SK-N-SH (cell line): ENCODE results near the gene ATP6V1B1. TPM values are rescaled to one million over a fixed set of nuclear protein-coding genes. Genes with fewer than 3 reads are reported as not detected.

Experiments used
- CTCF ChIA-PET: fragments of 300-600, 350-600 bp; formaldehyde crosslinking; extraction: SDS; loops from one replicate; lab custom pipeline; 2021; lab: Yijun Ruan, JAX
- POLR2A ChIA-PET: fragments of 350-600 bp; sonication (Branson Sonifier 250); formaldehyde crosslinking; extraction: SDS; loops from one replicate; lab custom pipeline; 2020; ENCODE audit warnings: antibody characterized with exemption, inconsistent platforms; lab: Yijun Ruan, JAX
- DNase-seq: peaks from one replicate; pipeline ENCODE4 v3.0.0; 2012
- H2AFZ ChIP-seq: fragments of 200-600 bp; sonication (generic); 2 replicates; pipeline ENCODE4 v1.8.1; 2016; ENCODE audit warnings: antibody characterized with exemption, mild to moderate bottlenecking, low read depth
- H3F3A ChIP-seq: fragments of 200-600 bp; sonication (generic); replicated peaks from 2 replicates; pipeline ENCODE3; 2016; ENCODE audit warnings: antibody characterized with exemption, mild to moderate bottlenecking; ENCODE audit not compliant: insufficient read depth
- H3K27ac ChIP-seq, 2 experiments: fragments of 200-500 bp in 1 of 2; fragments of 200-600 bp in 1 of 2; sonication (Bioruptor generic) in 1 of 2; sonication (generic), shearing (Covaris generic) in 1 of 2; 2 replicates each; pipeline versions ENCODE4 v1.5.1 to v1.6.1; 2014 to 2016; ENCODE audit warnings: low read depth in 2 of 2, inconsistent platforms in 1 of 2, low read length in 1 of 2, mild to moderate bottlenecking in 1 of 2, mixed read lengths in 1 of 2
- H3K27me3 ChIP-seq: fragments of 200-600 bp; sonication (generic), shearing (Covaris generic); 2 replicates; pipeline ENCODE4 v1.6.1; 2016; ENCODE audit warnings: mixed run types; ENCODE audit not compliant: insufficient read depth
- H3K36me3 ChIP-seq, 2 experiments: fragments of 200-500 bp in 1 of 2; fragments of 200-600 bp in 1 of 2; sonication (Bioruptor generic) in 1 of 2; sonication (generic) in 1 of 2; replicated peaks in 1 of 2; 2 replicates each; pipeline versions ENCODE3 to v1.5.1; 2014 to 2016; ENCODE audit warnings: low read length in 1 of 2, mild to moderate bottlenecking in 1 of 2; ENCODE audit not compliant: insufficient read depth in 2 of 2, control insufficient read depth in 1 of 2
- H3K4me1 ChIP-seq, 2 experiments: fragments of 200-500 bp in 1 of 2; fragments of 200-600 bp in 1 of 2; sonication (Bioruptor generic) in 1 of 2; sonication (generic), shearing (Covaris generic) in 1 of 2; 2 replicates each; pipeline versions ENCODE4 v1.5.1 to v1.6.1; 2014 to 2016; ENCODE audit warnings: low read depth in 1 of 2, low read length in 1 of 2, mixed run types in 1 of 2; ENCODE audit not compliant: insufficient read depth in 2 of 2, control insufficient read depth in 1 of 2
- H3K4me2 ChIP-seq: fragments of 200-600 bp; sonication (generic), shearing (Covaris generic); 2 replicates; pipeline ENCODE4 v1.6.1; 2017; ENCODE audit warnings: mixed run types
- H3K4me3 ChIP-seq, 2 experiments: fragments of 200-500 bp in 1 of 2; fragments of 200-600 bp in 1 of 2; sonication (Bioruptor generic) in 1 of 2; sonication (generic), shearing (Covaris generic) in 1 of 2; 2 replicates each; pipeline versions ENCODE4 v1.5.1 to v1.8.1; 2014 to 2016; ENCODE audit warnings: low read depth in 2 of 2, inconsistent platforms in 1 of 2, low read length in 1 of 2, mild to moderate bottlenecking in 1 of 2, mixed read lengths in 1 of 2, moderate library complexity in 1 of 2
- H3K79me2 ChIP-seq: fragments of 200-600 bp; sonication (generic); 2 replicates; pipeline ENCODE4 v1.8.1; 2017; ENCODE audit warnings: mild to moderate bottlenecking; ENCODE audit not compliant: insufficient read depth
- H3K9ac ChIP-seq: fragments of 200-600 bp; sonication (generic); 2 replicates; pipeline ENCODE4 v1.6.1; 2017; ENCODE audit warnings: mixed run types
- H3K9me2 ChIP-seq: fragments of 200-600 bp; sonication (generic); 2 replicates; pipeline ENCODE4 v1.6.1; 2017; ENCODE audit warnings: mixed run types
- H3K9me3 ChIP-seq: fragments of 200-600 bp; sonication (generic); 2 replicates; pipeline ENCODE4 v1.6.1; 2017; ENCODE audit warnings: mixed run types, mild to moderate bottlenecking, moderate library complexity
- H4K20me1 ChIP-seq: fragments of 200-600 bp; sonication (generic); 2 replicates; pipeline ENCODE4 v1.6.1; 2017; ENCODE audit warnings: mild to moderate bottlenecking, mixed run types; ENCODE audit not compliant: insufficient read depth
- EP300 ChIP-seq, 2 experiments: IDR thresholded peaks; 2 replicates each; pipeline versions ENCODE4 v1.4.0 to v1.6.1; 2012; ENCODE audit warnings: borderline replicate concordance in 1 of 2, low read depth in 1 of 2, low read length in 1 of 2
- GATA2 ChIP-seq: sonication (generic); formaldehyde crosslinking; IDR thresholded peaks from 2 replicates; pipeline ENCODE4 v1.5.0; 2020; ENCODE audit warnings: mild to moderate bottlenecking, missing genetic modification reagents
- JUND ChIP-seq: IDR thresholded peaks from 2 replicates; pipeline ENCODE4 v1.4.0; 2012
- MXI1 ChIP-seq: IDR thresholded peaks from 2 replicates; pipeline ENCODE4 v1.6.1; 2012; ENCODE audit warnings: mild to moderate bottlenecking, low read depth, low read length, improper control_type of control experiment
- NRF1 ChIP-seq: IDR thresholded peaks from 2 replicates; pipeline ENCODE4 v1.6.1; 2012; ENCODE audit warnings: low read depth, mild to moderate bottlenecking, low read length
- POLR2AphosphoS5 ChIP-seq: IDR thresholded peaks from 2 replicates; pipeline ENCODE4 v1.6.1; 2012; ENCODE audit warnings: low read depth, low read length
- RXRA ChIP-seq: IDR thresholded peaks from 2 replicates; pipeline ENCODE4 v1.4.0; 2012; ENCODE audit warnings: low read depth, mild to moderate bottlenecking, borderline replicate concordance
- TCF12 ChIP-seq: IDR thresholded peaks from 2 replicates; pipeline ENCODE4 v1.4.0; 2012
- WGBS: methylation state at CpG from one replicate; pipeline ENCODE4 v1.1.6; 2017; ENCODE audit warnings: low lambda C conversion rate; 5-methylcytosine and 5-hydroxymethylcytosine counted together
- polyA plus RNA-seq, 3 experiments: library from polyadenylated mRNA; depleted of rRNA; stranded (reverse); fragments of >200 nt; gene quantifications; 2 replicates each; pipeline ENCODE4 v1.2.3, GENCODE V29; 2012
- TF ChIP-seq, protein P1 (sequence below): fragments of 200-600 bp; sonication (generic); IDR thresholded peaks from 2 replicates; pipeline ENCODE4 v1.6.1; 2017; ENCODE audit warnings: antibody characterized with exemption, mild to moderate bottlenecking, moderate library complexity
- TF ChIP-seq, protein P2 (sequence below): fragments of 150-350 bp; IDR thresholded peaks from 2 replicates; pipeline ENCODE4 v1.6.1; 2017; ENCODE audit warnings: antibody characterized with exemption, low read length, low read depth, borderline replicate concordance
- TF ChIP-seq, protein P3 (sequence below): IDR thresholded peaks from 2 replicates; pipeline ENCODE4 v1.4.0; 2012; ENCODE audit warnings: low read depth, borderline replicate concordance
- TF ChIP-seq, protein P4 (sequence below): IDR thresholded peaks from 2 replicates; pipeline ENCODE4 v1.6.1; 2012; ENCODE audit warnings: mild to moderate bottlenecking, low read depth, low read length, moderate library complexity

ATP6V1B1 gene
- polyA plus RNA-seq, 1 of the 3 experiments (the other 2 are of a cell fraction): 4.9 TPM

DNA sequence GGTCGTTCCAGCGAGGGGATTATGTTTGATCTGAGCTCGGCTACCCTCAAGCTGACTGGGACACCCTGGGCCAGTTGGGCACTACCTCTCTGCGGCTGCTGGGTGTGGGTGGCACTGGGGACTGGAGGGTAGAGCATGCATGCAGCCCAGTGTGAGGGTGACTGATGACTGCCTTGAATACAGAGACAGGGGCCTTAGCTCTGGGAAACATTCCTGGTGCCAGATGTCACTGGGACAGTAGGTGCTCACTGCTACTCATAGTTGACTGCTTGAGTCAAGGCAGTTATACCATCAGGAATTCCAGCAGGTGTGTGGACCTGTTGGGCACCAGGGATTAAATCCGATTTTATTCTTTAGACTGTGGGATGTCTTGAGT is 33.6 kb upstream of the ATP6V1B1 start:
- H3F3A ChIP-seq: peaks cover 3% of the 10 kb centered on the region

DNA sequence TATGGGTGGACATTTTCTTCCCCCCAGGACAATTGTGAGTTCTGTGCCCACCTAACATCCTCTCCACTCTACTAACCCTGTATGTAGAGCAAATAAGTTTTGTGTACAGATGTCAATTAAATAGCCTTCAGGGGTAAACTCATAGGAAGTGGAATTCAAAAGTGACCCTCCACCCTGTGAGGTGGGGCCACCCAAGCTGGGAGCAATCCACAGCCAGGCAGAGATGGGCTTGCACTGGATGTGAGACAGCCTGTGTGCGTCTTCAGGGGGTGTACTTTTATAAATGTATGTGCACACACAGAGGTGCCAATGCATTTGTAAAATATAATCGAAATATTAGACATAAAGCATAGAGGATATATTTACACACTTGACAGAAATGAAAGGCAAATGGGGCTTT is 33.1 kb upstream of the ATP6V1B1 start:
- DNase-seq: no peak
- H3K9me3 ChIP-seq: no peaks in the 10 kb centered on the region
- no peaks in the 10 kb centered on the region; the same call in 1 of the 2 replicates for H4K20me1 ChIP-seq
- TF ChIP-seq, protein P1, sequence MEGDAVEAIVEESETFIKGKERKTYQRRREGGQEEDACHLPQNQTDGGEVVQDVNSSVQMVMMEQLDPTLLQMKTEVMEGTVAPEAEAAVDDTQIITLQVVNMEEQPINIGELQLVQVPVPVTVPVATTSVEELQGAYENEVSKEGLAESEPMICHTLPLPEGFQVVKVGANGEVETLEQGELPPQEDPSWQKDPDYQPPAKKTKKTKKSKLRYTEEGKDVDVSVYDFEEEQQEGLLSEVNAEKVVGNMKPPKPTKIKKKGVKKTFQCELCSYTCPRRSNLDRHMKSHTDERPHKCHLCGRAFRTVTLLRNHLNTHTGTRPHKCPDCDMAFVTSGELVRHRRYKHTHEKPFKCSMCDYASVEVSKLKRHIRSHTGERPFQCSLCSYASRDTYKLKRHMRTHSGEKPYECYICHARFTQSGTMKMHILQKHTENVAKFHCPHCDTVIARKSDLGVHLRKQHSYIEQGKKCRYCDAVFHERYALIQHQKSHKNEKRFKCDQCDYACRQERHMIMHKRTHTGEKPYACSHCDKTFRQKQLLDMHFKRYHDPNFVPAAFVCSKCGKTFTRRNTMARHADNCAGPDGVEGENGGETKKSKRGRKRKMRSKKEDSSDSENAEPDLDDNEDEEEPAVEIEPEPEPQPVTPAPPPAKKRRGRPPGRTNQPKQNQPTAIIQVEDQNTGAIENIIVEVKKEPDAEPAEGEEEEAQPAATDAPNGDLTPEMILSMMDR: no peak
- TF ChIP-seq RXRA: no peak
- no peak for TF ChIP-seq POLR2AphosphoS5
- TF ChIP-seq, protein P2, sequence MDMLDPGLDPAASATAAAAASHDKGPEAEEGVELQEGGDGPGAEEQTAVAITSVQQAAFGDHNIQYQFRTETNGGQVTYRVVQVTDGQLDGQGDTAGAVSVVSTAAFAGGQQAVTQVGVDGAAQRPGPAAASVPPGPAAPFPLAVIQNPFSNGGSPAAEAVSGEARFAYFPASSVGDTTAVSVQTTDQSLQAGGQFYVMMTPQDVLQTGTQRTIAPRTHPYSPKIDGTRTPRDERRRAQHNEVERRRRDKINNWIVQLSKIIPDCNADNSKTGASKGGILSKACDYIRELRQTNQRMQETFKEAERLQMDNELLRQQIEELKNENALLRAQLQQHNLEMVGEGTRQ: no peak
- TF ChIP-seq NRF1: no peak
- TF ChIP-seq GATA2: no peak
- TF ChIP-seq TCF12: no peak
- no peak for TF ChIP-seq JUND
- TF ChIP-seq EP300 (IDR thresholded peaks at IDR 0.05; ENCODE audit: borderline replicate concordance in 1 of 2, low read depth in 1 of 2, low read length in 1 of 2): no peak
- TF ChIP-seq, protein P3, sequence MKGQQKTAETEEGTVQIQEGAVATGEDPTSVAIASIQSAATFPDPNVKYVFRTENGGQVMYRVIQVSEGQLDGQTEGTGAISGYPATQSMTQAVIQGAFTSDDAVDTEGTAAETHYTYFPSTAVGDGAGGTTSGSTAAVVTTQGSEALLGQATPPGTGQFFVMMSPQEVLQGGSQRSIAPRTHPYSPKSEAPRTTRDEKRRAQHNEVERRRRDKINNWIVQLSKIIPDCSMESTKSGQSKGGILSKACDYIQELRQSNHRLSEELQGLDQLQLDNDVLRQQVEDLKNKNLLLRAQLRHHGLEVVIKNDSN: no peak
- no peak for TF ChIP-seq MXI1
- ChIA-PET CTCF (interaction anchor here (0.7 to 0.8 kb wide), 2 partner anchors 15 to 22 kb away, joined by 3 read pairs; no protein-coding TSS in a partner anchor), POLR2A (no interaction called here)
- H2AFZ ChIP-seq: no peak overlapping the region
- peaks cover 0 to 12% of the 10 kb centered on the region in 2 experiments for H3K36me3 ChIP-seq
- peaks cover 0 to 16% of the 10 kb centered on the region in 2 experiments; a peak in 2 of 4 replicates for H3K4me1 ChIP-seq
- H3K27me3 ChIP-seq: no peaks in the 10 kb centered on the region
- peak overlapping the region; percentile 100 for H3K4me2 ChIP-seq
- H3K79me2 ChIP-seq: peaks cover 16% of the 10 kb centered on the region
- 0 out of 2 replicates have a peak overlapping the region, but pooled peaks have one; percentile 87 for H3K9ac ChIP-seq
- H3K27ac ChIP-seq: peak overlapping the region in 1 of 2 experiments; percentile 65; a peak in 2 of 4 replicates
- peaks cover 3% of the 10 kb centered on the region for H3F3A ChIP-seq
- H3K9me2 ChIP-seq: no peaks in the 10 kb centered on the region
- 87% methylated on average over 2 of the region's 2 CpGs for whole genome bisulfite sequencing
- peak overlapping the region in 1 of 2 experiments; percentile 84; a peak in 1 of 4 replicates for H3K4me3 ChIP-seq

More for the DNA sequence above, 33.6 kb upstream of the ATP6V1B1 start:
- H3K79me2 ChIP-seq: peaks cover 16% of the 10 kb centered on the region
- ChIA-PET CTCF (interaction anchor here (0.7 to 1.2 kb wide), 4 partner anchors 10 to 29 kb away, joined by 3 to 5 read pairs (median 4); no protein-coding TSS in a partner anchor), POLR2A (interaction anchor here (0.5 to 1.0 kb wide), 3 partner anchors 19 to 1633 kb away, joined by 3 to 4 read pairs (median 4); no protein-coding TSS in a partner anchor)
- H4K20me1 ChIP-seq: no peaks in the 10 kb centered on the region; the same call in 1 of the 2 replicates
- WGBS: 28% methylated on average over 5 of the region's 5 CpGs
- DNase-seq: peak; percentile 64
- peak overlapping the region; percentile 100 for H3K4me2 ChIP-seq
- peaks cover 0 to 12% of the 10 kb centered on the region in 2 experiments for H3K36me3 ChIP-seq
- H2AFZ ChIP-seq: peak overlapping the region; percentile 99
- peak overlapping the region; percentile 87 for H3K9ac ChIP-seq
- H3K4me1 ChIP-seq: peaks cover 0 to 16% of the 10 kb centered on the region in 2 experiments; a peak in 2 of 4 replicates
- H3K27ac ChIP-seq: peak overlapping the region; percentile 65 to 67
- H3K27me3 ChIP-seq: no peaks in the 10 kb centered on the region
- TF ChIP-seq, protein P4, sequence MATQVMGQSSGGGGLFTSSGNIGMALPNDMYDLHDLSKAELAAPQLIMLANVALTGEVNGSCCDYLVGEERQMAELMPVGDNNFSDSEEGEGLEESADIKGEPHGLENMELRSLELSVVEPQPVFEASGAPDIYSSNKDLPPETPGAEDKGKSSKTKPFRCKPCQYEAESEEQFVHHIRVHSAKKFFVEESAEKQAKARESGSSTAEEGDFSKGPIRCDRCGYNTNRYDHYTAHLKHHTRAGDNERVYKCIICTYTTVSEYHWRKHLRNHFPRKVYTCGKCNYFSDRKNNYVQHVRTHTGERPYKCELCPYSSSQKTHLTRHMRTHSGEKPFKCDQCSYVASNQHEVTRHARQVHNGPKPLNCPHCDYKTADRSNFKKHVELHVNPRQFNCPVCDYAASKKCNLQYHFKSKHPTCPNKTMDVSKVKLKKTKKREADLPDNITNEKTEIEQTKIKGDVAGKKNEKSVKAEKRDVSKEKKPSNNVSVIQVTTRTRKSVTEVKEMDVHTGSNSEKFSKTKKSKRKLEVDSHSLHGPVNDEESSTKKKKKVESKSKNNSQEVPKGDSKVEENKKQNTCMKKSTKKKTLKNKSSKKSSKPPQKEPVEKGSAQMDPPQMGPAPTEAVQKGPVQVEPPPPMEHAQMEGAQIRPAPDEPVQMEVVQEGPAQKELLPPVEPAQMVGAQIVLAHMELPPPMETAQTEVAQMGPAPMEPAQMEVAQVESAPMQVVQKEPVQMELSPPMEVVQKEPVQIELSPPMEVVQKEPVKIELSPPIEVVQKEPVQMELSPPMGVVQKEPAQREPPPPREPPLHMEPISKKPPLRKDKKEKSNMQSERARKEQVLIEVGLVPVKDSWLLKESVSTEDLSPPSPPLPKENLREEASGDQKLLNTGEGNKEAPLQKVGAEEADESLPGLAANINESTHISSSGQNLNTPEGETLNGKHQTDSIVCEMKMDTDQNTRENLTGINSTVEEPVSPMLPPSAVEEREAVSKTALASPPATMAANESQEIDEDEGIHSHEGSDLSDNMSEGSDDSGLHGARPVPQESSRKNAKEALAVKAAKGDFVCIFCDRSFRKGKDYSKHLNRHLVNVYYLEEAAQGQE: no peak
- peak; percentile 52; the same call in 1 of the 2 replicates for TF ChIP-seq MXI1
- peak overlapping the region; percentile 84 to 99 for H3K4me3 ChIP-seq
- no peaks in the 10 kb centered on the region for H3K9me2 ChIP-seq
- no peaks in the 10 kb centered on the region for H3K9me3 ChIP-seq
